Peyer's patch (tissue), 4 donors: ENCODE measurements around the gene NPEPL1.

ENCODE experiments used
- POLR2A ChIP-seq, 2 donors: fragments of 450-650 bp; IDR thresholded peaks; one replicate each; pipeline ENCODE4 v1.5.1; 2017; ENCODE audit warnings: antibody characterized with exemption in 2 of 2, mild to moderate bottlenecking in 2 of 2, moderate library complexity in 2 of 2
- TF ChIP-seq, protein P1 (sequence below), 6 experiments: fragments of 450-650 bp in 4 of 6; fragments of 200-600 bp in 2 of 6; sonication (generic) in 1 of 6; IDR thresholded peaks; one replicate each; pipeline ENCODE4 v1.5.1; 2017 to 2019; ENCODE audit warnings: antibody characterized with exemption in 6 of 6, mild to moderate bottlenecking in 3 of 6, moderate library complexity in 1 of 6

DNA sequence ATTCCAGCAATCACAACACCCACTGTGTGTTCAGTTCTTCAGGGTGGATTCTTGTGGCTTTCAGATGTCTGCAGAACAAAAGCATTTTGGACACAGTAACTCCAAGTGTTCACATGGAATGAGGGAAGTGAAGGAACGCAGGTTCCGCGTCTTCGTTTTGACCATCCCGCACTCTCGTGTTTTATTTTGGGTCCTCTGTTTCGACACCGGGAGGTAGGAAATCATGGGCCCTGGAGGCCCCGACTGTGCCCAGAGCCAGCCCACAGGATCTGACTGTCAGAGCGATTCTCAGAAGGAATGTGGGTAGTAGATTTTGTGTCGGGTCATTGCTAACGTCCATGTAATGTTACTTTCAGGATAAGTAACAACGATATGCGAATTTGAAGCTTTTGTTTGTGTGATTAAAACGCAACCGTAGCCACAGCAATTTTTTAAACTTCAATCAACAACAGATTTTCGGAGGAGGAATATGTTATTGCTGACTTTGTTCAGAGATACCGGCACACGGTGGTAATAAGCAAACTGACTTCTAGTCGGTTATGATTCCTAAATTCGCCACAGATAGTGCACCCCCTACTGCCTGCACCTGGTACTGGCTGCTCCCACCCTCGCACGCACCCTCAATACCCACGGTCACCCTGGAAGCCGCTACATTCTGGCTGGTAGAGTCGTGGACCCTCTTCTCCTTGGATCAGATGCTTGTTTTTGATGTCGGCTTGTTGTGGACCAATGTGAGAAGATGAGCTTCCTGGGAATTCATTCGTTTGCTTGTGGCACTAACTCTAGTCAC is 10.5 kb downstream of the NPEPL1 start:
- TF ChIP-seq, protein P1, sequence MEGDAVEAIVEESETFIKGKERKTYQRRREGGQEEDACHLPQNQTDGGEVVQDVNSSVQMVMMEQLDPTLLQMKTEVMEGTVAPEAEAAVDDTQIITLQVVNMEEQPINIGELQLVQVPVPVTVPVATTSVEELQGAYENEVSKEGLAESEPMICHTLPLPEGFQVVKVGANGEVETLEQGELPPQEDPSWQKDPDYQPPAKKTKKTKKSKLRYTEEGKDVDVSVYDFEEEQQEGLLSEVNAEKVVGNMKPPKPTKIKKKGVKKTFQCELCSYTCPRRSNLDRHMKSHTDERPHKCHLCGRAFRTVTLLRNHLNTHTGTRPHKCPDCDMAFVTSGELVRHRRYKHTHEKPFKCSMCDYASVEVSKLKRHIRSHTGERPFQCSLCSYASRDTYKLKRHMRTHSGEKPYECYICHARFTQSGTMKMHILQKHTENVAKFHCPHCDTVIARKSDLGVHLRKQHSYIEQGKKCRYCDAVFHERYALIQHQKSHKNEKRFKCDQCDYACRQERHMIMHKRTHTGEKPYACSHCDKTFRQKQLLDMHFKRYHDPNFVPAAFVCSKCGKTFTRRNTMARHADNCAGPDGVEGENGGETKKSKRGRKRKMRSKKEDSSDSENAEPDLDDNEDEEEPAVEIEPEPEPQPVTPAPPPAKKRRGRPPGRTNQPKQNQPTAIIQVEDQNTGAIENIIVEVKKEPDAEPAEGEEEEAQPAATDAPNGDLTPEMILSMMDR (IDR thresholded peaks at IDR 0.05), result no peak
- no peak for TF ChIP-seq POLR2A (IDR thresholded peaks at IDR 0.05)
